Activated CD8-positive, alpha-beta T cell treated with anti-CD3 and anti-CD28 coated beads for 36 hours (primary cell): Measurements from ENCODE around the gene MEF2D. TPM values are rescaled to one million over a fixed set of nuclear protein-coding genes. Genes with fewer than 3 reads are reported as not detected.

Experiments used
- ATAC-seq: fragments of 200-7000 bp; cut with Tn5 transposase; one replicate; pipeline ENCODE4 v1.10.0; 2021; ENCODE audit warnings: mild to moderate bottlenecking, moderate library complexity
- CTCF ChIA-PET: fragments of 350-600 bp; sonication (Branson Sonifier 250); formaldehyde crosslinking; loops from one replicate; lab custom pipeline; 2021; ENCODE audit warnings: antibody characterized with exemption; lab: Charles Lee
- POLR2A ChIA-PET: fragments of 350-600 bp; sonication (Branson Sonifier 250); formaldehyde crosslinking; loops from one replicate; lab custom pipeline; 2021; ENCODE audit warnings: antibody characterized with exemption; lab: Charles Lee
- DNase-seq: peaks from one replicate; pipeline ENCODE4 v3.0.0-alpha.2; 2020
- H3K27ac Mint-ChIP-seq: one replicate; pipeline ENCODE4 v1.8.0; 2021; ENCODE audit warnings: mild to moderate bottlenecking, mixed read lengths
- H3K27me3 Mint-ChIP-seq: one replicate; pipeline ENCODE4 v1.8.0; 2021; ENCODE audit warnings: mixed read lengths
- H3K36me3 Mint-ChIP-seq: one replicate; pipeline ENCODE4 v1.8.0; 2021; ENCODE audit warnings: low read depth, mixed read lengths
- H3K4me1 Mint-ChIP-seq: one replicate; pipeline ENCODE4 v1.8.0; 2021; ENCODE audit warnings: low read depth, mixed read lengths
- H3K4me3 Mint-ChIP-seq: one replicate; pipeline ENCODE4 v1.8.0; 2021; ENCODE audit warnings: mild to moderate bottlenecking, moderate library complexity, mixed read lengths
- H3K9me3 Mint-ChIP-seq: one replicate; pipeline ENCODE4 v1.8.0; 2021; ENCODE audit warnings: mixed read lengths
- CTCF ChIP-seq: fragments of 200-600 bp; IDR thresholded peaks from one replicate; pipeline ENCODE4 v1.8.0; 2022; ENCODE audit warnings: antibody characterized with exemption, mild to moderate bottlenecking
- intact Hi-C: fragments of 100-400 bp; cut with micrococcal nuclease; formaldehyde crosslinking; loops from one replicate; pipeline ENCODE4 v1.10.0; 2022
- total RNA-seq, 2 experiments: library from RNA; stranded (reverse); gene quantifications; one replicate each; pipeline ENCODE4 v1.2.3, GENCODE V29; 2021

MEF2D gene
- total RNA-seq, 2 experiments from 2014 or later, result 35.3 to 35.8 TPM

GRCh38 chr1:156502391-156502893, 1.9 kb upstream of the MEF2D start:
- Mint-ChIP-seq H3K27ac (peak overlapping the region; percentile 95), H3K36me3 (peaks cover 4% of the 10 kb centered on the region), H3K27me3 (no peaks in the 10 kb centered on the region), H3K9me3 (no peaks in the 10 kb centered on the region), H3K4me3 (peak overlapping the region; percentile 72), H3K4me1 (peaks cover 68% of the 10 kb centered on the region)
- ATAC-seq (no peak), DNase-seq (no peak)
- CTCF ChIA-PET, result interaction anchor here (1.5 to 9.6 kb wide), 5 partner anchors 16 to 106 kb away, joined by 5 to 220 read pairs (median 11); no protein-coding TSS in a partner anchor
- intact Hi-C loops, result loop anchor here (5.0 to 10.0 kb wide), 3 partner anchors 45 to 252 kb away; partner anchors contain the start of gene HDGF
- no peak for TF ChIP-seq CTCF
- POLR2A ChIA-PET, result interaction anchor here (0.8 to 11.4 kb wide), 8 partner anchors 16 to 221 kb away, joined by 3 to 245 read pairs (median 4); partner anchors contain the start of gene NAXE

GRCh38 chr1:156500793-156501506, 375 bp upstream of the MEF2D start:
- intact Hi-C loops, result loop anchor here (5.0 to 10.0 kb wide), 3 partner anchors 44 to 254 kb away; partner anchors contain the start of gene HDGF
- Mint-ChIP-seq H3K9me3 (no peaks in the 10 kb centered on the region), H3K36me3 (peaks cover 4% of the 10 kb centered on the region), H3K27me3 (no peaks in the 10 kb centered on the region), H3K4me3 (peak overlapping the region; percentile 79), H3K4me1 (peaks cover 74% of the 10 kb centered on the region), H3K27ac (peak overlapping the region; percentile 95)
- DNase-seq (peak; percentile 94), ATAC-seq (peak; percentile 71)
- peak; percentile 55 for TF ChIP-seq CTCF
- ChIA-PET CTCF (interaction anchor here (0.8 to 9.6 kb wide), 15 partner anchors 10 to 107 kb away, joined by 3 to 220 read pairs (median 5); partner anchors contain the start of genes NAXE and TTC24), POLR2A (interaction anchor here (0.8 to 11.4 kb wide), 19 partner anchors 9 to 346 kb away, joined by 3 to 245 read pairs (median 4); partner anchors contain the start of genes MRPL24, NAXE and PRCC)

GRCh38 chr1:156499842-156500542, 583 bp downstream of the MEF2D start:
- H3K4me1 Mint-ChIP-seq, result peaks cover 74% of the 10 kb centered on the region
- intact Hi-C loops, result loop anchor here (5.0 to 10.0 kb wide), 3 partner anchors 43 to 255 kb away; partner anchors contain the start of gene HDGF
- H3K27me3 Mint-ChIP-seq, result no peaks in the 10 kb centered on the region
- H3K27ac Mint-ChIP-seq, result peak overlapping the region; percentile 89
- CTCF ChIA-PET, result interaction anchor here (1.2 to 9.6 kb wide), 10 partner anchors 11 to 108 kb away, joined by 3 to 220 read pairs (median 5); partner anchors contain the start of genes NAXE and TTC24
- ATAC-seq (peak; percentile 0), DNase-seq (peak; percentile 65)
- H3K36me3 Mint-ChIP-seq, result peaks cover 4% of the 10 kb centered on the region
- no peaks in the 10 kb centered on the region for H3K9me3 Mint-ChIP-seq
- peak overlapping the region; percentile 79 for H3K4me3 Mint-ChIP-seq
- POLR2A ChIA-PET, result interaction anchor here (0.5 to 11.4 kb wide), 13 partner anchors 13 to 265 kb away, joined by 3 to 245 read pairs (median 4); partner anchors contain the start of gene NAXE
- no peak for TF ChIP-seq CTCF

- intact Hi-C loops, result no loop called here
- DNase-seq (no peak), ATAC-seq (no peak)
- ChIA-PET POLR2A (interaction anchor here (0.5 to 11.4 kb wide), 6 partner anchors 9 to 265 kb away, joined by 3 to 245 read pairs (median 4); no protein-coding TSS in a partner anchor), CTCF (interaction anchor here (0.7 to 9.6 kb wide), 6 partner anchors 13 to 114 kb away, joined by 4 to 220 read pairs (median 5); no protein-coding TSS in a partner anchor)
- H3K27ac Mint-ChIP-seq, result peak overlapping the region; percentile 67
- no peaks in the 10 kb centered on the region for H3K27me3 Mint-ChIP-seq
- no peaks in the 10 kb centered on the region for H3K9me3 Mint-ChIP-seq
- H3K36me3 Mint-ChIP-seq, result peaks cover 5% of the 10 kb centered on the region
- H3K4me1 Mint-ChIP-seq, result peaks cover 75% of the 10 kb centered on the region
- TF ChIP-seq CTCF, result no peak
- peak overlapping the region; percentile 79 for H3K4me3 Mint-ChIP-seq
These were observed 1.3 kb downstream of the MEF2D start for GRCh38 chr1:156499194-156499841.
